GM18907 (cell line): ENCODE results near the gene ATRNL1.
A peak's percentile ranks its signal among the peaks of the same experiment; 100 is the strongest.
"Not testable (repeated sequence)": the region's sequence is repeated elsewhere in the genome, so short reads cannot be mapped to it uniquely, and the experiment has no call there.

Source experiments
- ATAC-seq: cut with Tn5 transposase; IDR thresholded peaks from one replicate; pipeline ENCODE4 v1.9.1; 2021; ENCODE audit warnings: mild to moderate bottlenecking, moderate library complexity; ENCODE audit not compliant: unreplicated experiment

Gene ATRNL1

DNA sequence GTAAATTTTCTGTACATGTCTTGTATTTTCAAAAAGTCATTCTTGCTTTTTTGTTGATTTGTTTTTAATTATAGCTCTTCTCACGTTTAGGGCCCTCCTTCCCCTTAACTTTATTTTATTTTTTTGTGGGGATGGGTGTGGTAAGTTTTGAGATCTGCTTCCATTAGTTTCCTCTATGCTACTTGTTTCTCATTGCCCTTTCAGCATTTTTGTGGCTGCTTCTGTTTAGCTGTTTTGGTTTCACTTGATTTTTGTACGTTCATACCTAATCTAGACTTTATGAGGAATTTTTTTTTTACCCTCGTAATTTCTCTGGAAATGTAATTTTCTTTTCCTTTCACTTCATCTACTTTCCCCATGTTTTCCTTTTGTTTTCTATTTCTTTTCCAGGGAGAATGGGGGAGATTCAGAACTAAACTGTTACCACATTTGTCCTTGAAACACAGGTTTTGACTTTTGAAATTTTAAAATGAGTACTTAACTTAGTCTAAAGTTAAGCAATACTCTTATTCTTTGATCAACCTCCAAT is 80.8 kb downstream of the ATRNL1 start:
- no peak for ATAC-seq

DNA sequence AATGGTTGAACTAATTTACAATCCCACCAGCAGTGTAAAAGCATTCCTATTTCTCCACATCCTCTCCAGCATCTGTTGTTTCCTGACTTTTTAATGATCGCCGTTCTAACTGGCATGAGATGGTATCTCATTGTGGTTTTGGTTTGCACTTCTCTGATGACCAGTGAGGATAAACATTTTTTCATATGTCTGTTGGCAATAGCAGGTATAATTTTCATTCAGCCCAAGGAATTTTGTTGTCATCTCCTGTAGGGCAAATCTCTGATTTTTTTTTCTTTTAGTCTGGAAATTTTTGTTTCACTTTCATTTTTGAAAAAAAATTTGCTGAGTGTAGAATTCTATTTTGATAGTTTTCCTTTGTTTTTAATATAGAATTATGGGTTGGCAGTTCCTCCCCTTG is 114.1 kb downstream of the ATRNL1 start:
- ATAC-seq: not testable (repeated sequence)

DNA sequence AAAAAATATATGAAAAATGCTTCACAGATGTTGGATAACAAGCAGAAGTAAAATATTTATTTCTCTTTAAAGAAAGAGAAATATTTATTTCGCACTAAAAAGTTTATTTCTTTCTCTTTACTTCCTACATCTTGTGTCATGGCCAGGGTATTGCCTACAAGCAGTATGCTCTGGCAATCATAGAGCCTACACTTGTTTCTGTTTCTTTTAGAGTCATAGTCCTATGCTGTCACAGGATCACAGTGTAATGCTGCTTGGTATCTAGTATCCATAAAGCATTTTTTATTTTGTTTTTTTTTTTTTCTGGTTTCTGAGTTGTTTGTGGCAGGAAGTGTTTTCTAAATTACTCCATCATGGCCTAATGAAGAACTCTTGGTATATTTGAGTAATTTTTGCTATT is 116.0 kb downstream of the ATRNL1 start:
- ATAC-seq: peak; percentile 83

DNA sequence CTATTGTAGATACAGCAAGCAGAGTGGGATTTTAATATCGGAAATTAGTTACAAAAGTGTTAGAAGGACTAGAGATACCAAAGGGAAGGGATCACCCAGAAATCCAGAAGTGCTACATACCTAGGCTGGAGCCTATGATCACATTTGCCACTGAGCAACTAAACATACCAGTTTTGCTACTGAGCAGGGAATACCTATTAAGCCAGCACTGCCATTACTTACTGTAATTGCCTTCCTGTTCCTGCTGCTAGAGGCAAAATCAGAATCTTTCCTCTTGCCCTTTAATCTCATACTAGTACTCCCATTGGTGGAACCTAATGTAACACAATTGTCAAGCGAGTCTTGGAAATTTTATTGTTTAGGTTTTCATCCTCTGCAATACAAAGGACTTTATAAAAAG is 121.7 kb downstream of the ATRNL1 start:
- no peak for ATAC-seq

DNA sequence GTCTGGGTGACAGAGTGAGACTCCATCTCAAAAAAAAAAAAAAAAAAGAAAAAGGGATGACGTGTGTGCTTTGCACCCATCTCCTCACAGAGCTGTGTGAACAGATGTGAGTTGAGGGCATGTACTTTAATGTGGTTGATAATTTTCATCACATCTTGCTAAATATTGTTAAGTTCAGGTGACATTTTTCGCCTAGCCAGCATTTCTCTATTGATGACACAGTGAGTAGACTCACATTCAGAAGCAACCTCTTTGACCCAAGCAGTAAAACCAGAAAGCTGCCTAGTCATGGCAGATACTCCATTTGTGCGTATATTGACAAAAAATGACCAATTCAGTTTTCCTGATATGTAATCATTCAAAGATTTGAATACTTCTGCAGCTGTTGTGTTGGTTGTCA is 126.0 kb downstream of the ATRNL1 start:
- ATAC-seq: no peak

DNA sequence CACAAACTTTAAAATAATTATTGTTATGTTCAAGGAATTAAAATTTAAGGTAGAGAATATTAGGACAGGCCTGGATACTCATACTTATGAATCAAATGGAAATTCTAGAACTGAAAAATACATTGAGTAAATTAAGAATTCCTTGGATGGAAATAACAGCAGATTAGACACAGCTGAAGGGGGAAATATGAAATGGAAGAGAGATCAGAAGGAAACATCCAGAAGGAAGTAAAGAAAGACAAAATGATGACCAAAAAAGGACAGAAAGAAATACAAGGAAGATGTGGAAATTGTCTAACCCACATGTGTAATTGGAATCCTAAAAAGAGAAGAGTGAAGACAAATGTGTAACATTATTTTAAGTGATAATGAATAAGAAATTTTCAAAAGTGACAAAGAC is 128.9 kb downstream of the ATRNL1 start:
- ATAC-seq: no peak

DNA sequence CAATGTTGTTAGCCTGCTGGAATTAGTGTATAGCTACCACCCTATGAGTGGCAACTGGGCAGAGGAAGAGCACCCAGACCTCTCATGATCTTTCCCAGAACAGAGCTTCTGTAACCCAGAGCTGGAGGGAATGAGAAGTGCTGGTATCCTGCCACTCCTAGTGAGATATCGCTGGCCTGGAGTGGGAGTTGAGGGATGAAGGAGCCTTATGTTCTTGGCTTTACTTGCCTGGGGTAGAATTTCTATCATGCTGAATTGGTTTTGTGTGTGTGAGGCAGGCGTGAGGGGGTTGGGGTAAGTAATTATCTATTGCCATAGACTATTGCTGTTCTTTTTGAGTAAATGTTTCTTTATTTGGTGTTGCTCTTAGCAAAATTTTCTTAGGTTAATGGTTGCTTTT is 146.6 kb downstream of the ATRNL1 start:
- ATAC-seq: no peak

DNA sequence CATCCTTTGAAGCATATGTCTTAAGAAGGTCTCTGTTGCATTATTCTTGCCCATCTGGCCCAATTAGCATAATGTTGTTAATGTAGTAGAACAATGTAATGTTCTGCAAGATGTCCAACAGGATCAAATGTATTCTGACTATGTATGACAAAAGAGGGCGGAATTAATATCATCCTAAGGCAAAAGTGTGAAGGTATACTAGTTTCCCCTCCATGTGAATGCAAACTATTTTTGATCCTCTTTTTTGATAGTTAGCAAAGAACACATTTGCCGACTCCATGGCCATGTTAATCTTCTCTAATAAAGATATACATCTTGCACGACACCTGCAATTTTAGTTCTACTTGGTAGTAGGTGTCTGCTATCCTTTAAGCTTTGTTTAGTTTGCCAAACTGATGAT is 157.6 kb downstream of the ATRNL1 start:
- ATAC-seq: no peak

DNA sequence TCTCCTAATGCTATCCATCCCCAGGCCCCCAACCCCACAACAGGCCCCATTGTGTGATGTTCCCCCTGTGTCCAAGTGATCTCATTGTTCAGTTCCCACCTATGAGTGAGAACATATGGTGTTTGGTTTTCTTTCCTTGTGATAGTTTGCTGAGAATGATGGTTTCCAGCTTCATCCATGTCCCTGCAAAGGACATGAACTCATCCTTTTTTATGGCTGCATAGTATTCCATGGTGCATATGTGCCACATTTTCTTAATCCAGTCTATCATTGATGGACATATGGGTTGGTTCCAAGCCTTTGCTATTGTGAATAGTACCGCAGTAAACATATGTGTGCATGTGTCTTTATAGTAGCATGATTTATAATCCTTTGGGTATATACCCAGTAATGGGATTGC is 160.6 kb downstream of the ATRNL1 start:
- not testable (repeated sequence) for ATAC-seq

DNA sequence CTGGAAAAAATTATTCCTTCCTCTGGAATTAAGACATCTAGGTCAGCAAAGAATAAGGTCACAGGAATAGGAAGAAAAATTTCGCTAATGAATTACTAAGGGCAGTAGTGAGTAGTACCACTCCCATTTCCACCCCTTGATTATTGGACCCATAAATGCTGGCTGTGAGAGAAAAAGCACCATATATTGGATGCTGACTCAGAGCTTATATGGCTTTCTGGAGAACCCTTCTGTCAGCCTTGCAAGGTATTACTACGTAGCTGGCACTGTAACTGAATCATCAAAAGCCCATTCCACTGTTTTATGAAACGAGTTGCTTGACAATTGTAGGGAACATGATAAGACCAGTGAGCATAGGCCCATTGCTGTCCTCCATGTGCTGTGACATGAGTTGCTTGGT is 179.3 kb downstream of the ATRNL1 start:
- ATAC-seq: no peak

DNA sequence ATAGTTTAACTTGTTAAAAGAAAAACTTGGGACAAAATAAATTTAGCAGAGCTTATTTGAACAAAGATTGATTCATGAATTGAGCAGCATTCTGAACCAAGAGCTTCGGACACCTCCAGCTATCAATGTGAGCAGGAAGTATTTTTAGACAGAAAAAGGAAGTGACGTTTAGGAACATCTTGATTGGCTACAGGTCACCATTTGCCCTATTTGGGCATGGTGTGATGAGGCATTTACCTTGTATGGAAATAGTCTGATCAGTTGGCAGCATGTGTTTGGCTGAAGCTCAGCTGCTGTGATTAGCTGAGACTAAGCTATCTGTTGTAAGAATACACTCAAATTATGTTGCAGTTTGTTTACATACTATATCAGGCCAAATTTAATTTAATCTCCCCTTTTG is 185.1 kb downstream of the ATRNL1 start:
- ATAC-seq: no peak

DNA sequence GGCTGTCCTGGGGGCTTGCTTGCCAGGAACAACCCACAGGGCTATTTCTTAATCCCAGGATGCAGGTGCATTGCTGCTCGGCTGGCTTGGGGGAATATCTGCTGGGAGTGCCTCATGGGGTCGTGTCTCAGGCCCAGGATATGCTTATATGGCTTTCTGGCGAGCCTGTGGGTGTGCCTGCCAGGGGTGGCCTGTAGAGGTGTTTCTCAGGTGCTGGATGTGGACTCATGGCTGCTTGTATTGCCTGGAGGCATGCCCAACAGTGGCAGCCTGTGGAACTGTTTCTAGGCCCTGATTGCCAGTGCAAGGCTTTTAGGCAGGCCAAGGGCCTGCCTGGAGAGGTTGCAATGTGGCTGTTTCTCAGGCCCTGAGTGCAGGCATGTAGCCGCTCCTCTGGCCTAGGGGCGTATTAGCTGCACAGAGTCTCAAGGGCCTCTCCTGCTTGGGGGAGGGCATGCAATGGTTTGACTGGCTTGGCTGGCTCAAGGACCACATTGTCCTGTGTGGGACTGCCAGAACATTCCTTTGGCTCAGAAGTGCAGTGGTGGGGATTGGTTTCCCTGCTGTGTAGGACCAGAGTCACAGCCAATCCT is 202.1 kb downstream of the ATRNL1 start:
- no peak for ATAC-seq

DNA sequence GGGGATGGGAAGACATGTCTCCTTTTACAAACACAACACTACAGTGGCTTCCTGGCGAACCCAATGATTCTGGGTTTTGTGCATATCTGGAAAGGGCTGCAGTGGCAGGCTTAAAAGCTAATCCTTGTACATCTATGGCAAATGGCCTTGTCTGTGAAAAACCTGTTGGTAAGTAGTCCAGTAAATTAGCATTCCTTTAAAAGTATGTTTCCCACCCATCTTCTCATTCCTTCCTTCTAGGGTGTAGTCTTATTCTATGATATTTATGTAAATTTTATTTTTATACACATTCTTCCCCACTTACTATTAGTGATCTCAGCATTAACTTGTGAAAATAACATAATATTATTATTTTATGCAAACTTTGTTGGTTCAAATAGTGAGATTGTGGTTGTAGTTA is 206.9 kb downstream of the ATRNL1 start:
- ATAC-seq: no peak

DNA sequence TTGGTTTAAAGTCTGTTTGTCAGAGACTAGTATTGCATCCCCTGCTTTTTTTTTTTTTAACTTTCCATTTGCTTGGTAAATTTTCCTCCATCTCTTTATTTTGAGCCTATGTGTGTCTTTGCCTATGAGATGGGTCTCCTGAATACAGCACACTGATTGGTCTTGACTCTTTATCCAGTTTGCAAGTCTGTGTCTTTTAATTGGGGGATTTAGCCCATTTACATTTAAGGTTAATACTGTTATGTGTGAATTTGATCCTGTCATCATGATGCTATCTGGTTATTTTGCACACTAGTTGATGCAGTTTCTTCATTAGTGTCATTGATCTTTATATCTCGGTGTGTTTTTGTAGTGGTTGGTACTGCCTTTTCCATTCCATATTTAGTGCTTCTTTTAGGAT is 226.5 kb downstream of the ATRNL1 start:
- ATAC-seq: not testable (repeated sequence)

DNA sequence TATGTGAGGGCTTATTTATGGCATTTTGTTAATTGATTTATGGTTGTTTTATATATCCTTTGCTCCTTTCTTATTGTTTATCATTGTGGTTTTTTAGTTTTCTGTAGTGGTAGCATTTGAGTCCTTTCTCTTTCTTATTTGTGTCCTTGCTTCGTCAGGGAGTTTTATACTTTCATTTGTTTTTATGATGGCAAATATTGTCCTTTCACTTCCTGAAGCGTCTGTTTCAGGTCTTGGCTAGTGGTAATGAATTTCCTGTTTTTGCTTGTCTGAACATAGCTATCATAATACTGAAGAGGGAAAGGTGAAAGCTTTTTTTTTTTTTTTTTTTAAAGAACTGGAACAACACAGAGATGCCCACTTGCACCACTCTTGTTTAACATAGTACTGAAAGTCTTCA is 228.2 kb downstream of the ATRNL1 start:
- ATAC-seq: peak; percentile 61

DNA sequence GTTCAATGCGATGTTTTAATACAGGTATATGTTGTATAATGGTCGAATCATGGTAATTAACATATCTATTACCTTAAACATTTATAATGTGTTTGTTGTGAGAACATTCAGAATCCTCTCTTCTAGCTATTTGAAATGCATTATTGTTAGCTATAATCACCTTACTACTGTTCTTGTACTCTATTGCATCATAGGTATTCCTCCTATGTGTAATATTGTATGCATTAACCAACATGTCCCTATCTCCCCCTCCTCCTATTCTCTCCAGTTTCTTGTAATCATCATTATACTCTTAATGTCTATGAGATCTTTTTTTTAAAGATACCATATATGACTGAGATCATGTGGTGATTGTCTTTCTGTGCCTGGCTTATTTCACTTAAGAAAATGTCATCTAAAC is 235.2 kb downstream of the ATRNL1 start:
- ATAC-seq: no peak

DNA sequence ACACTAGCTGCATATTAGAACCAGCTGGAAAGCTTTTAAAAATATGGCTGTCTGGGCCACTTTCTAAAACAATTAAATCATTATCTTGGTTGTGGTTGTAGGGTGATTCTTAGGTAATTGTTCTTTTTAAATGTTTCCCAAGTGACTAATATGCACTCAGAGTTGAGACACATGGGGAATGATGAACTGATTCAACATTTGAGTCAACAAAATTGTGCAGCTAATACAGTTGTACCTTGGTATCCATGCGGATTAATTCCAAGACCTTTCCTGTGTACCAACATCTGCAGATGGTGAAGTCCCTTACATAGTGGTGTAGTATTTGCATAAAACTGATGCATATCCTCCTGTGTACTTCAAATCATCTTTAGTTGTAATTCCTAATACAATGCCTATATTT is 242.2 kb downstream of the ATRNL1 start:
- no peak for ATAC-seq

DNA sequence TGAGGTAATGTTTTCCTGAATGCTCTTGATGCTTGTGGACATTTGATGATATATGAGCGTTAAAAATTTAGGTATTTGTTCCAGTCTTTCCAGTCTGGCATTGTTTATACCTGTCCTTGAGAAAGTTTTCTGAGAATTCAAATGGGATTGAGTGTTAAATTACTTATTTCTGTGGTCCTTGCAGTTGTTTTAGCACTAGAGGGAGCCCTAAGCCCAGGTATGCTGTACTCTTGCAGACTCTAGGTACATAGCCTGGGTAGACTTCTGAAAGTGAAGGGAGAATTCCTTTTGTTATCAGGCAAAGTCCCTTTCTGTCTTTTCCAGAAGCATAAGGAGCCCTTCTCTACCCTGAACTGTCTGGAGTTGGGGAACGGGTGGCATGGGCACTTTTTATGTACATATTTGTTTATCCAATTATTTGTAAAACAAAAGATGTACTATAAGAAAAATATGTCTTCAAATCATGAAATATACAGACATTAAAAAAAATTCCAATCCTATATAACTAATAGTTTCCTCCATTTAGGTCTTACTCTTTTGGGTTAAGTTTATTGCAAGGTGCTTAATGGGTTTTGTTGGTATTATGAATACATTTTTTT is 262.1 kb downstream of the ATRNL1 start:
- peak; percentile 91 for ATAC-seq

DNA sequence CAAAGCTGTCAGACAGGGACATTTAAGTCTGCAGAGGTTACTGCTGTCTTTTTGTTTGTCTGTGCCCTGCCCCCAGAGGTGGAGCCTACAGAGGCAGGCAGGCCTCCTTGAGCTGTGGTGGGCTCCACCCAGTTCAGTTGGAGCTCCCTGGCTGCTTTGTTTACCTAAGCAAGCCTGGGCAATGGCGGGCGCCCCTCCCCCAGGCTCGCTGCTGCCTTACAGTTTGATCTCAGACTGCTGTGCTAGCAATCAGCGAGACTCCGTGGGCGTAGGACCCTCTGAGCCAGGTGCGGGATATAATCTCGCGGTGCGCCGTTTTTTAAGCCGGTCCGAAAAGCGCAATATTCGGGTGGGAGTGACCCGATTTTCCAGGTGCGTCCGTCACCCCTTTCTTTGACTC is 274.8 kb downstream of the ATRNL1 start:
- ATAC-seq: not testable (repeated sequence)

DNA sequence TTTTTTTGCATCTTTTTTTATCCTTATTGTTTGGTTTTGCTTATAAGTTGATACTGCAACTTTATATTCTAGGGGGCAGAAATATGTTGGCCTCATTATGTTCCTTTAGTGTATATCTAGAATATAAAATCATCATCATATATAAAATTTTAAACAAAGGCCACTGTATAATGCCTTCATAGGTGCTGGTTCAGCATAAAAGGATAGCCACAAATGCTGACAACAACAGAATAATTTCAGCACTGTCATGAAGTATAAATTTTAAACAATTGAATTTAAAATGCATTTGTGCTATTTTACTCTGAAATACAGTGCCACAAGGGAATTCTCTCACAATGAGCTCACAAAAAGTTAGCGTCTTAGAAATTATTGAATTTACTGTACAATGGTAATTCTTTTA is 285.9 kb downstream of the ATRNL1 start:
- no peak for ATAC-seq

DNA sequence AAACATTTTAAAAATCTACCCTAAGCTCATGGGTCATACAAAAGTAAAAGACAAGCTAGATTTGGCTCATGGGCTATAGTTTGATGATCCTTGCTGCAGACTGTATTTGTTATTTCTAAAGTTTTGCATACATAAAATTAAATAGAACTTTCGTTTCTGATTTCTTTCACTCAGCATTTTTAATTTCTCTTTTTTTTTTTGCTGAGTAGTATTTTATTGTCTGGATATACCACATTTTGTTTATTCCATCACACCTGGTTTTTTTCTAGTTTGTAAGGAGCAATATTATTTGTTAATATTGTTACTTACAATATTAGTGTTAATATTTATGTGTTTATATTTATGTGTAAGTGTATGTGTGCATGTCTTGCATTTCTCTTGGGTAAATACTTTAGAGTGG is 291.5 kb downstream of the ATRNL1 start:
- ATAC-seq: no peak

DNA sequence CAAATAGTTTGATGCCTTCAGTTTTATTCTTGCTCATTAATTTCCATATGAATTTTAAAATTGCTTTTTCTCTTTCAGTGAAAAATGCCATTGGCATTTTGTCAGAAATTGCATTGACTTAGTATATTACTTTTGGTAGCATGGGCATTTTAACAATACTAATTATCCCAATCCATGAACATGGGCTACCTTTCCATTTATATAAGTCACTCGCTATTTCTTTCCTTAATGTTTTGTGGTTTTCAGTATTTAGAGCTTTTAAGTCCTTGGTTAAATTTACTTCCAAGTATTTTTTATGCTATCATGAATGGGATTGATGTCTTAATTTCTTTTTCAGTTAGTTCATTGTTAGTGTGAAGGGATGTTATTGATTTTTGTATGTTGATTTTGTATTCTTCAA is 297.4 kb downstream of the ATRNL1 start:
- ATAC-seq: no peak

DNA sequence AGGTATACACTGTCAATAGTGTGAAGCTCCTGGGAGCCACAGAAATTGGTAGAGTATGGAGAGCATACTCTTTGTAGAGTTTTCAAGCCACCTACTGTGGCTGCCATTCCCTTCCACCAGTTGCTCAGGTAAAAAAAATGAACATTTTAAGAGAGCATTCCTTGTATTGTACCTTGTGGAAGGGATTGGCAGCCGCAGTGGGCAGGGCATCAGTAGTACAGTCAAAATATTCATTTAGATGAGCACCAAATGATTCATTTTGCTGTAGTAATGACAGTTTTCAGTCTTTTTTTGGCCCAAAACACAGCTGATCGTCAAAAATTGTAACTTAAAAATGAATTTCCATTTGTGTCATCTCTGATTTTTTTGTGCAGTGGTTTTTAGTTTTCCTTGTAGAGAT is 304.9 kb downstream of the ATRNL1 start:
- no peak for ATAC-seq
